Measurements from ENCODE around the gene LOX.

GRCh38 chr5:122119205-122119604, 41.1 kb upstream of the LOX start:
- TF ChIP-seq CTCF (IDR thresholded peaks at IDR 0.05) (no peak), POLR2A (IDR thresholded peaks at IDR 0.05) (no peak)
